BLaER1 (cell line): ENCODE results near the gene KIF11.

Source experiments
- H3K27ac ChIP-seq: shearing (Covaris generic); formaldehyde crosslinking; 2 replicates; pipeline ENCODE4 v1.8.1; 2022
- H3K27me3 ChIP-seq: shearing (Covaris generic); formaldehyde crosslinking; 2 replicates; pipeline ENCODE4 v1.8.1; 2022
- H3K36me3 ChIP-seq: shearing (Covaris generic); formaldehyde crosslinking; 2 replicates; pipeline ENCODE4 v1.8.1; 2022
- H3K4me1 ChIP-seq: shearing (Covaris generic); formaldehyde crosslinking; 2 replicates; pipeline ENCODE4 v1.8.1; 2022
- H3K4me2 ChIP-seq: shearing (Covaris generic); formaldehyde crosslinking; 2 replicates; pipeline ENCODE4 v1.8.1; 2022
- H3K4me3 ChIP-seq: shearing (Covaris generic); formaldehyde crosslinking; 2 replicates; pipeline ENCODE4 v1.8.1; 2022
- H3K9ac ChIP-seq: shearing (Covaris generic); formaldehyde crosslinking; 2 replicates; pipeline ENCODE4 v1.8.1; 2022
- H3K9me3 ChIP-seq: shearing (Covaris generic); formaldehyde crosslinking; 2 replicates; pipeline ENCODE4 v1.8.1; 2022
- H4K20me1 ChIP-seq: shearing (Covaris generic); formaldehyde crosslinking; 2 replicates; pipeline ENCODE4 v1.8.1; 2022
- Cebpa-rat ChIP-seq: shearing (Covaris generic); IDR thresholded peaks from 2 replicates; pipeline ENCODE4 v1.8.1; 2022

The KIF11 gene

GRCh38 chr10:92590623-92591549 lies 2.0 kb upstream of the KIF11 start:
- no peaks in the 10 kb centered on the region for H3K36me3 ChIP-seq
- H4K20me1 ChIP-seq: peaks cover 15% of the 10 kb centered on the region
- H3K4me2 ChIP-seq: peak overlapping the region; percentile 91
- H3K4me1 ChIP-seq: peaks cover 37% of the 10 kb centered on the region
- H3K9me3 ChIP-seq: no peaks in the 10 kb centered on the region
- H3K9ac ChIP-seq: peak overlapping the region; percentile 95
- H3K4me3 ChIP-seq: peak overlapping the region; percentile 96
- TF ChIP-seq Cebpa-rat: no peak
- peak overlapping the region; percentile 95 for H3K27ac ChIP-seq
- H3K27me3 ChIP-seq: no peaks in the 10 kb centered on the region

GRCh38 chr10:92591550-92592022 lies 1.3 kb upstream of the KIF11 start:
- Histone ChIP-seq H4K20me1 (peaks cover 17% of the 10 kb centered on the region), H3K4me3 (peak overlapping the region; percentile 96), H3K4me2 (peak overlapping the region; percentile 91), H3K9me3 (no peaks in the 10 kb centered on the region), H3K27me3 (no peaks in the 10 kb centered on the region), H3K36me3 (peaks cover under 1% of the 10 kb centered on the region; the same call in 1 of the 2 replicates), H3K4me1 (peaks cover 44% of the 10 kb centered on the region), H3K27ac (peak overlapping the region; percentile 95), H3K9ac (peak overlapping the region; percentile 95)
- no peak for TF ChIP-seq Cebpa-rat

GRCh38 chr10:92593619-92594588 lies 974 bp downstream of the KIF11 start:
- H4K20me1 ChIP-seq: peaks cover 29% of the 10 kb centered on the region
- peaks cover 23% of the 10 kb centered on the region for H3K36me3 ChIP-seq
- H3K27me3 ChIP-seq: no peaks in the 10 kb centered on the region
- peak overlapping the region; percentile 96 for H3K4me3 ChIP-seq
- peak overlapping the region; percentile 91 for H3K4me2 ChIP-seq
- H3K4me1 ChIP-seq: peaks cover 46% of the 10 kb centered on the region
- H3K27ac ChIP-seq: peak overlapping the region; percentile 95
- H3K9ac ChIP-seq: peak overlapping the region; percentile 95
- no peak for TF ChIP-seq Cebpa-rat
- H3K9me3 ChIP-seq: peaks cover 21% of the 10 kb centered on the region

- peaks cover 39% of the 10 kb centered on the region for H4K20me1 ChIP-seq
- peak overlapping the region; percentile 96; the same call in 1 of the 2 replicates for H3K4me3 ChIP-seq
These were observed 2.6 kb downstream of the KIF11 start for GRCh38 chr10:92595505-92595904.

GRCh38 chr10:92598321-92598720 lies 5.4 kb downstream of the KIF11 start:
- Histone ChIP-seq H4K20me1 (peaks cover 67% of the 10 kb centered on the region), H3K4me1 (peaks cover 36% of the 10 kb centered on the region), H3K36me3 (peaks cover 57% of the 10 kb centered on the region), H3K27me3 (no peaks in the 10 kb centered on the region), H3K4me3 (no peak overlapping the region), H3K9ac (no peak overlapping the region), H3K9me3 (peaks cover 54% of the 10 kb centered on the region), H3K27ac (no peak overlapping the region), H3K4me2 (no peak overlapping the region)
- TF ChIP-seq Cebpa-rat: no peak

More at GRCh38 chr10:92595505-92595904, 2.6 kb downstream of the KIF11 start:
- 0 out of 2 replicates have a peak overlapping the region, but pooled peaks have one; percentile 95 for H3K9ac ChIP-seq
- H3K27me3 ChIP-seq: no peaks in the 10 kb centered on the region
- peaks cover 34% of the 10 kb centered on the region for H3K9me3 ChIP-seq
- H3K4me1 ChIP-seq: peaks cover 41% of the 10 kb centered on the region
- no peak overlapping the region for H3K27ac ChIP-seq
- H3K4me2 ChIP-seq: peak overlapping the region; percentile 91
- H3K36me3 ChIP-seq: peaks cover 39% of the 10 kb centered on the region
- no peak for TF ChIP-seq Cebpa-rat

GRCh38 chr10:92604841-92605240 lies 11.9 kb downstream of the KIF11 start:
- Histone ChIP-seq H3K4me3 (no peak overlapping the region), H3K36me3 (peaks cover 72% of the 10 kb centered on the region), H4K20me1 (peaks cover 84% of the 10 kb centered on the region), H3K9ac (no peak overlapping the region), H3K4me1 (peaks cover 28% of the 10 kb centered on the region), H3K27ac (no peak overlapping the region), H3K27me3 (no peaks in the 10 kb centered on the region), H3K9me3 (peaks cover 27% of the 10 kb centered on the region; the same call in 1 of the 2 replicates), H3K4me2 (peak overlapping the region; percentile 33)
- no peak for TF ChIP-seq Cebpa-rat

GRCh38 chr10:92615515-92615914 lies 22.6 kb downstream of the KIF11 start:
- Histone ChIP-seq H3K9ac (no peak overlapping the region), H3K4me1 (no peaks in the 10 kb centered on the region), H3K27ac (no peak overlapping the region), H3K36me3 (peaks cover 94% of the 10 kb centered on the region), H3K9me3 (no peaks in the 10 kb centered on the region), H4K20me1 (no peaks in the 10 kb centered on the region), H3K27me3 (no peaks in the 10 kb centered on the region), H3K4me3 (no peak overlapping the region), H3K4me2 (no peak overlapping the region)
- TF ChIP-seq Cebpa-rat: no peak

GRCh38 chr10:92619368-92619767 lies 26.4 kb downstream of the KIF11 start:
- H3K4me2 ChIP-seq: no peak overlapping the region
- no peaks in the 10 kb centered on the region for H3K4me1 ChIP-seq
- no peaks in the 10 kb centered on the region for H3K9me3 ChIP-seq
- H3K27ac ChIP-seq: no peak overlapping the region
- H3K9ac ChIP-seq: no peak overlapping the region
- H3K4me3 ChIP-seq: no peak overlapping the region
- no peaks in the 10 kb centered on the region for H3K27me3 ChIP-seq
- no peak for TF ChIP-seq Cebpa-rat
- H4K20me1 ChIP-seq: no peaks in the 10 kb centered on the region
- H3K36me3 ChIP-seq: peaks cover 97% of the 10 kb centered on the region

- no peaks in the 10 kb centered on the region for H4K20me1 ChIP-seq
- TF ChIP-seq Cebpa-rat: no peak
- no peak overlapping the region for H3K9ac ChIP-seq
- no peaks in the 10 kb centered on the region for H3K4me1 ChIP-seq
- H3K4me3 ChIP-seq: no peak overlapping the region
- H3K9me3 ChIP-seq: no peaks in the 10 kb centered on the region
- peaks cover 92% of the 10 kb centered on the region for H3K36me3 ChIP-seq
- H3K27me3 ChIP-seq: no peaks in the 10 kb centered on the region
- H3K27ac ChIP-seq: no peak overlapping the region
- no peak overlapping the region for H3K4me2 ChIP-seq
These were observed 35.0 kb downstream of the KIF11 start for GRCh38 chr10:92627845-92628480.
